KOPT-K1 (cell line): ENCODE data around the gene UMODL1.
"Not testable (repeated sequence)": the region's sequence is repeated elsewhere in the genome, so short reads cannot be mapped to it uniquely, and the experiment has no call there.

Source experiments
- H3K27ac ChIP-seq: fragments of 200-600 bp; sonication (generic); 2 replicates; pipeline ENCODE4 v1.5.1; 2016; ENCODE audit warnings: antibody characterized with exemption, mild to moderate bottlenecking, low read depth, low read length; ENCODE audit not compliant: poor library complexity, severe bottlenecking
- H3K36me3 ChIP-seq: fragments of 200-600 bp; sonication (generic); 2 replicates; pipeline ENCODE4 v1.5.1; 2017; ENCODE audit warnings: antibody characterized with exemption, mild to moderate bottlenecking, low read length, moderate library complexity; ENCODE audit not compliant: insufficient read depth
- H3K9me3 ChIP-seq: fragments of 200-600 bp; sonication (generic); 2 replicates; pipeline ENCODE4 v1.5.1; 2017; ENCODE audit warnings: antibody characterized with exemption, low read length, mild to moderate bottlenecking; ENCODE audit not compliant: insufficient read depth, poor library complexity, severe bottlenecking

Gene UMODL1

GRCh38 chr21:42062236-42063022 lies 8.7 kb upstream of the UMODL1 start:
- Histone ChIP-seq H3K36me3 (no peaks in the 10 kb centered on the region), H3K27ac (peak overlapping the region; percentile 99), H3K9me3 (no peaks in the 10 kb centered on the region)

GRCh38 chr21:42063191-42063570 lies 7.9 kb upstream of the UMODL1 start:
- peak overlapping the region; percentile 99 for H3K27ac ChIP-seq
- H3K36me3 ChIP-seq, result no peaks in the 10 kb centered on the region; the same call in 1 of the 2 replicates

GRCh38 chr21:42063571-42064521 lies 7.3 kb upstream of the UMODL1 start:
- H3K9me3 ChIP-seq, result no peaks in the 10 kb centered on the region
- H3K36me3 ChIP-seq, result no peaks in the 10 kb centered on the region; the same call in 1 of the 2 replicates
- peak overlapping the region; percentile 99 for H3K27ac ChIP-seq

More at GRCh38 chr21:42063191-42063570, 7.9 kb upstream of the UMODL1 start:
- H3K9me3 ChIP-seq, result no peaks in the 10 kb centered on the region

- Histone ChIP-seq H3K9me3 (no peaks in the 10 kb centered on the region), H3K27ac (no peak overlapping the region), H3K36me3 (no peaks in the 10 kb centered on the region; the same call in 1 of the 2 replicates)
These were observed 4.6 kb upstream of the UMODL1 start for GRCh38 chr21:42066521-42066920.

GRCh38 chr21:42067531-42068255 lies 3.4 kb upstream of the UMODL1 start:
- H3K27ac ChIP-seq, result no peak overlapping the region
- no peaks in the 10 kb centered on the region; the same call in 1 of the 2 replicates for H3K36me3 ChIP-seq
- no peaks in the 10 kb centered on the region for H3K9me3 ChIP-seq

- Histone ChIP-seq H3K36me3 (no peaks in the 10 kb centered on the region; the same call in 1 of the 2 replicates), H3K27ac (no peak overlapping the region), H3K9me3 (no peaks in the 10 kb centered on the region)
These were observed 2.9 kb upstream of the UMODL1 start for GRCh38 chr21:42068256-42068545.

GRCh38 chr21:42068592-42068991 lies 2.5 kb upstream of the UMODL1 start:
- Histone ChIP-seq H3K27ac (no peak overlapping the region), H3K36me3 (no peaks in the 10 kb centered on the region; the same call in 1 of the 2 replicates), H3K9me3 (no peaks in the 10 kb centered on the region)

- no peak overlapping the region for H3K27ac ChIP-seq
- H3K36me3 ChIP-seq, result no peaks in the 10 kb centered on the region; the same call in 1 of the 2 replicates
- no peaks in the 10 kb centered on the region for H3K9me3 ChIP-seq
These were observed 1.8 kb upstream of the UMODL1 start for GRCh38 chr21:42069327-42069726.

GRCh38 chr21:42069843-42070242 lies 1.3 kb upstream of the UMODL1 start:
- no peak overlapping the region for H3K27ac ChIP-seq
- no peaks in the 10 kb centered on the region for H3K9me3 ChIP-seq
- H3K36me3 ChIP-seq, result no peaks in the 10 kb centered on the region; the same call in 1 of the 2 replicates

- Histone ChIP-seq H3K9me3 (no peaks in the 10 kb centered on the region), H3K36me3 (no peaks in the 10 kb centered on the region), H3K27ac (no peak overlapping the region)
These were observed 2.3 kb downstream of the UMODL1 start for GRCh38 chr21:42073145-42074099.

- no peak overlapping the region for H3K27ac ChIP-seq
- H3K36me3 ChIP-seq, result no peaks in the 10 kb centered on the region
- H3K9me3 ChIP-seq, result no peaks in the 10 kb centered on the region
These were observed 4.8 kb downstream of the UMODL1 start for GRCh38 chr21:42075686-42076471.

GRCh38 chr21:42077685-42078238 lies 6.6 kb downstream of the UMODL1 start:
- H3K36me3 ChIP-seq, H3K9me3 ChIP-seq, H3K27ac ChIP-seq: not testable (repeated sequence)

- H3K9me3 ChIP-seq, H3K27ac ChIP-seq: not testable (repeated sequence)
These were observed 7.3 kb downstream of the UMODL1 start for GRCh38 chr21:42078247-42079007.

More at GRCh38 chr21:42078247-42079007, 7.3 kb downstream of the UMODL1 start:
- H3K36me3 ChIP-seq, result not testable (repeated sequence)
